Measurements from ENCODE around the gene NRDE2.

Gene NRDE2

GRCh38 chr14:90275458-90275814 is 56.3 kb downstream of the NRDE2 start:
- H3K27ac ChIP-seq = no peak overlapping the region
- TF ChIP-seq CTCF (conservative IDR thresholded peaks at IDR 0.05) (no peak), ZFX (IDR thresholded peaks at IDR 0.05) (no peak)

DNA sequence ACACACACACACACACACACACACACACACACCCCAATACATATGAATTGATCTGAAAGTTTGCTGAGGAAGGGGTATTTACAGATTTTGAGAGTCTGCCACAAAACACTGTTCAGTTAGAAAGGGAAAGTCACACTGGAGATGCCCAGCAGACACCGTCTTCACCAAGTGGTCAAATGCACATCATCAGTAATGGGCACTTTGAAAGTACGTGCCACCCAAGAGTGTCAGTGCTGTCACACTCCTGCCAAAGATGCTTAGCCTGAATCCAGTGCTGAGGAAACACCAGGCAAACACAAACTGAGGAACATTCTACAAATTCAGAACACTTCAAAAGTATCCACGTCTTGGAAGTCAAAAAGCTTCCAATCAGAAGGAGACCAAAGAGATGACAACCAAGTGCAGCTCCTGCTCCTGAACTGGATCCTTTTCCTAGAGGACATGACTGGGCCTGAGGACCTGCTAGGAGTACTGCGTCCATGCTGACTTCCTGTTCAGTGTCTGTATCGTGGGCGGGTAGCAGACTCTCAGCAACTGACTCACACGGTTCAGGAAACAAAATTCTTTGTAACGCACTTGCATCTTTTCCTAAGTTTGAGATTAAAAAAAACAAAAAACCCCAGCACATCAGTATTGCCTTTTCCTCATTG is 56.8 kb downstream of the NRDE2 start:
- no peak overlapping the region for H3K27ac ChIP-seq
- TF ChIP-seq CTCF (conservative IDR thresholded peaks at IDR 0.05) (no peak), ZFX (IDR thresholded peaks at IDR 0.05) (no peak)

DNA sequence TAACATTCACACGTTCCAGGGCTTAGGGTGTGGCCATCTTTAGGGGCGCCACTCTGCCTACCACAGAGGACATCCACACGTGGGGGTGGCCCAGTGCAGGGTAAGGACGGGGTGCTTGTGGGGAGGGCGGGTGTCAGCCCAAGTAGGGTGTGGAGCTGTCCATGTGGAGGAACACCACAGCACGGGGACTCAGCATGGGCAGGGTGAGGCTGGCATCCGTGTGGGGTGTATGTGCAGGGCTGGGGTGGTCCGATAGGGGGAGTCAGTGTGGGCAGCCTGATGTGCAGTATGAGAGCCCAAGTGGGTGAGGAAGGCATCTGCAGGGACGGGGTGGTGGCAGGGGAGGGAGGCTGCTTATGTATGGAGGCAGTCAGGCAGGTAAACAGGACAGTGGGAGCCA is 57.7 kb downstream of the NRDE2 start:
- TF ChIP-seq CTCF (conservative IDR thresholded peaks at IDR 0.05) (no peak), ZFX (IDR thresholded peaks at IDR 0.05) (no peak)
- no peak overlapping the region for H3K27ac ChIP-seq

DNA sequence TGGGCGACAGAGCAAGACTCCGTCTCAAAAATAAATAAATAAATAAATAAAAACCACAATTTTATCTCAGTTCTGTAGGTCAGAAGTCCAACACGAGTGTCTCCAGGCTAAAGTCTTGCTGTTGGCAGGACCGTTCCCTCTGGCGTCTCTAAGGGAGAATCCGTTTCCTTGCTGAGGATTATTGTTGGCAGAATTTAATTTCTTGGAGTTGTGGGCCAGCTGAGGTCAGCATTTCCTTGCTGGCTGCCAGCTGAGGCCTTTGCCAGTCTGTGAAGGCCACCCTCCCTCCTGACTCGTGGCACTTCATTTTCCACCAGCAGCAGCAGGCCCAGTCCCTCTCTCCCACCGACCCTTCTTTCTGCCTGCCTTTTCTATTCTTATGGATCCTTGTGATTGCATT is 58.2 kb downstream of the NRDE2 start:
- no peak for TF ChIP-seq CTCF (conservative IDR thresholded peaks at IDR 0.05)
- TF ChIP-seq ZFX (IDR thresholded peaks at IDR 0.05) = no peak
- no peak overlapping the region for H3K27ac ChIP-seq

- TF ChIP-seq CTCF (conservative IDR thresholded peaks at IDR 0.05) = no peak
- TF ChIP-seq ZFX (IDR thresholded peaks at IDR 0.05) = no peak
Measured at GRCh38 chr14:90272523-90272922, 59.2 kb downstream of the NRDE2 start.

DNA sequence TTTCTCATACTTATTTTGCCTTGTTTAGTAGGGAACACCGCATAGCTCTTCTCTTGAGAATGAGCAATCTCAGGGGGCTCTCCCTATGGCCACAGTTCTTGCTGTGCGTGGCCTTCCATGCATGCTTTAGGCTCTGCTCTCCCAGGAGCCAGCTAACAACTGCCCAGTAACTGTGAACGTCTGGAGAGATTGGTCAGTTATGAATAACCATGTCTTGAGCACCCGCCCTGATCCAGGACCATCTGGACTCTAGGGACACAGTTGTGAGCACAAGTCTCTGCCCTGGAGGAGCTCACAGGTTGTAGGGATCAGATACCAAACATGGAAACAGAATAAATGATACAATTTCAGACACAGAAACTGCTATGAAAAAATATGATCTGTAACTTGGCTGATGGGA is 63.3 kb downstream of the NRDE2 start:
- no peak overlapping the region for H3K27ac ChIP-seq
- TF ChIP-seq CTCF (conservative IDR thresholded peaks at IDR 0.05) = no peak
- no peak for TF ChIP-seq ZFX (IDR thresholded peaks at IDR 0.05)

More at GRCh38 chr14:90272523-90272922, 59.2 kb downstream of the NRDE2 start:
- no peak overlapping the region for H3K27ac ChIP-seq

DNA sequence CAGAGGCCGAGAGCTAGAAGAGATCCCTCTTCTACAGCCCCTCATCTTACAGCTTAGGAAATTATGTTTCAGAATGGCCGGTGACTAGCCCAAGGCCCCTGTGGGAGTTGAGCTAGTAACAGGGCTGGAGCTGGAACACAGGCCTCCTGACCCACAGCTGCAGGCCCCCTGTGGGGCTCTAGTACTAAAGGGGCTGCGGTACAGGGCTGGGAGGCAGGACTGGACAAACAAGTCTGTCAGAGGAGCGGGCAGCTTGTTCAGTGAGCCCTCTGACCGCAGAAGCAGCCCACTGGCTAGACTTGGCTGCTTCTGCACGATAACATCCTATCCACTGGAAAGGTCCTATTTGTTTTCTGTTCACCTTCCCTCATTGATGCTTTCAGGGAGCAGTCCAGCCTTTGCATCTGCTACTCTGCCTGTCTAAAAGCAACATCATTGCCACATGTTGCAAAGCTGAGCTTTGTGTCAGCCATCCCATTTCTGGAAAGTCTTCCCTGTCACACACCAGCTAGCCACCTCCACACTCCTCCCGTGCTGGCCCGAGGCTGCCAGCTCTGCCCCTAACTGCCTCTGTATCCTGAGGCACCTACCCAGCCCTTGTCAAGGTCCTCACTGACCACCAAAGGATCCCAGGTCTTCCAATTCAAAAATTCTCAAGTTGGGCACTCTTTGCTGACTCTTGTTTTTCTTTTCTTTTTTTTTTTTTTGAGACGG is 65.1 kb downstream of the NRDE2 start:
- no peak for TF ChIP-seq CTCF (conservative IDR thresholded peaks at IDR 0.05)
- no peak overlapping the region for H3K27ac ChIP-seq
